Head of caudate nucleus (tissue), 42 donors: ENCODE results near the gene NXPE2.
"Not testable (repeated sequence)": the region's sequence is repeated elsewhere in the genome, so short reads cannot be mapped to it uniquely, and the experiment has no call there.

Experiments
- DNase-seq, 42 donors: peaks; one replicate each; pipeline versions ENCODE4 v3.0.0 to v3.0.0-alpha.2; 2020 to 2021; ENCODE audit warnings: mixed read lengths in 7 of 42
- intact Hi-C: fragments of 100-400 bp; cut with DNase I; formaldehyde crosslinking; loops from one replicate; pipeline ENCODE4 v1.15.0; 2022

Gene NXPE2

DNA sequence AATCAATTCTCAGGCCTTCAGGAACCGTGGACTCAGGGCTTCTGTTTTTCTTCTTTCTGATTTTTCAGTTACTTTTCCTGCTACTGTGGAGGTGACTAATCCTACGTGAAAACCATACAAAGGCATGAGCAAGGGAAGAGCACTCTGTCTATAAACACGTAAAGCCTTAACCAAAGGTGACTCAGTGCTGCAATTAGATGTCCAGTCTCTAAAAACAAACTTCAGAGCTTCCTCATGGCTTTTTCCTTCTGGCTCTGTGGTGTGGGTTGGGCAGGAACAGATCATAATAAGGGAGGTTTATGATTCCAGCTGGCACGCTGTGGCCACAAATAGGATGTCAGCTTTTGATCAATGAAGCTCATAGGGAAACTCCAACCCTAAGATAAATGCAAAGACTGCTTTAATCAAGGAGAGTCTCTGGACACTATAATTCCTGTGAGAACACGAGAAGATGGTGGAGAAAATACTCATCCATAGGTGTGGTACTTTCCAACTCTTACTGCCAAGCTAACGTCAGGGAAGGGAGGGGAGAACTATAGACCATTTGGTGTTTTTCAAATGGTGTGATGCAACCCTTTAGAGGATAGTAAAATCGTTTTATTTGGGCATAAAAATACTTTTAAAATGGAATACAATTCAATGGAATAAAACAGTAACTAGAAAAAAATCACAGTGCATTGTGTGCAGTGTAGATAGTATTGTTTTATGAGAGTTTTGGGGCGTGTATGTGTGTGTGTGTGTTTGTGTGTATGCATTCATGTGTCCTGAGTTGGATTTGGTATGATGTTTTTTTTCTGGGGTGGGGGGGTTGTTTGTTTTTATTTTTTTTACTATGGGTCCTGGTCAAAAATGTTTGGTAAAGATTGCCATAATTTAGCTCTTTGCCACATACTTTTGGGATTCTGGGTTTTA is at the start of gene NXPE2:
Gene NXPE2, plus strand, starts transcription at position 403 of the 912 bp plus-strand sequence. Its CDS starts 49 bp downstream, at position 452.
- no peak for DNase-seq
- intact Hi-C loops = no loop called here

DNA sequence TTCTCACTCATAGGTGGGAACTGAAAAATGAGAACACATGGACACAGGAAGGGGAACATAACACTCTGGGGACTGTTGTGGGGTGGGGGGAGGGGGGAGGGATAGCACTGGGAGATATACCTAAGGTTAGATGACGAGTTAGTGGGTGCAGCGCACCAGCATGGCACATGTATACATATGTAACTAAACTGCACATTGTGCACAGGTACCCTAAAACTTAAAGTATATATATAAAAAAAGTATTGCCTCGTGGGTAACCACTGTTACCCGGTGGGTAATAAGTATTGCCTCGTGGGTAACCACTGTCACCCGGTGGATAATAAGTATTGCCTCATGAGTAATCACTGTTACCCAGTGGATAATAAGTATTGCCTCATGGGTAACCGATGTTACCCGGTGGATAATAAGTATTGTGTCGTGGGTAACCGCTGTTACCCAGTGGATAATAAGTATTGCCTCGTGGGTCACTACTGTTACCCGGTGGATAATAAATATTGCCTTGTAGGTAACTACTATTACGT is 46.8 kb upstream of the NXPE2 start:
- intact Hi-C loops, DNase-seq: not testable (repeated sequence)

DNA sequence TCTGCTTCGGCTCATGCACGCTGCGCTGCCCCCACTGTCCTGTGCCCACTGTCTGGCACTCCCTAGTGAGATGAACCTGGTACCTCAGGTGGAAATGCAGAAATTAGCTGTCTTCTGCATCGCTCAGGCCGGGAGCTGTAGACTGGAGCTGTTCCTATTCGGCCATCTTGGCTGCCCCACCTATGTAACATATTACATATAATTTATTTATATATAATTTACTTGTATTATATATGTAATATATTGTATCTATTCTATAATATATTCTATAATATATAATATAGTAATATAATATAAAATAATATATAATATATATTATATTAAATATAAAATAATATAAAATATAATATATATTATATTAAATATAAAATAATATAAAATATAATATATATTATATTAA is 38.9 kb upstream of the NXPE2 start:
- intact Hi-C loops = not testable (repeated sequence)

GRCh38 chr11:114650661-114651060 is 27.7 kb upstream of the NXPE2 start:
- no peak for DNase-seq
- intact Hi-C loops = no loop called here

More for the DNA sequence above, 38.9 kb upstream of the NXPE2 start:
- DNase-seq = peak in 1 of 42 donors; percentile 2

DNA sequence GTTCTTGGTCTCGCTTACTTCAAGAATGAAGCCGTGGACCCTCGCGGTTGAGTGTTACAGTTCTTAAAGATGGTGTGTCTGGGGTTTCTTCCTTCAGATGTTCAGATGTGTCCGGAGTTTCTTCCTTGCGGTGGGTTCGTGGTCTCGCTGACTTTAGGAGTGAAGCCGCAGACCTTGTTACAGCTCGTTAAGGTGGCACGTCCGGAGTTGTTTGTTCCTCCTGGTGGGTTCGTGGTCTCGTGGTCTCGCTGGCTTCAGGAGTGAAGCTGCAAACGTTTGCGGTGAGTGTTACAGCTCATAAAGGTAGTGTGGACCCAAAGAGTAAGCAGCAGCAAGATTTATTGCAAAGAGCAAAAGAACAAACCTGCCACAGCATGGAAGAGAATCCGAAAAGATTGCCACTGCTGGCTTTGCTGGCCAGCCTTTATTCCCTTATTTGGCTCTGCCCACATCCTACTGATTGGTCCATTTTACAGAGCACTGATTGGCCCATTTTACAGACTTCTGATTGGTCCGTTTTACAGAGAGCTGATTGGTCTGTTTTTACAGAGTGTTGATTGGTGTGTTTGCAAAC is 27.1 kb upstream of the NXPE2 start:
- no peak for DNase-seq

GRCh38 chr11:114653148-114653547 is 25.2 kb upstream of the NXPE2 start:
- intact Hi-C loops = no loop called here
- DNase-seq = no peak

More for the DNA sequence above, 27.1 kb upstream of the NXPE2 start:
- intact Hi-C loops = no loop called here

GRCh38 chr11:114664641-114665040 is 13.7 kb upstream of the NXPE2 start:
- no peak for DNase-seq
- intact Hi-C loops = no loop called here

DNA sequence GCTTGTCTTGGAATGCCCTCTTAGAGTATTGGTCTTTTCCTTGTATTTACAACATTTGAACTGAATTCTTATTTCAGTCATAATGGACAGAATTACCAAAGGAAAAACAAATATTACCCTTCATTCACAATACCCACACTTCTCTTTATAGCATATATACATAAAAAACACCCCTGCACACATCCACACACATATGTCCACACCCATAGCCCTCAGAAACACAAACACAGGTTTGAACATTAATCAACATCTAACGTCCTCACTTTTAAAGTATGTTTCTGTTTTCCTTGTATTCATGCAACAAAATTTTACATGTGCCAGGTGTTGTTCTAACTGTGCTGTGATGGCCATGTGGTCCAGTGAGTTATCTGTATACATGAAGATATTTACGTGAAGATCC is 11.6 kb upstream of the NXPE2 start:
- no peak for DNase-seq
- intact Hi-C loops = no loop called here

- intact Hi-C loops = no loop called here
These were observed 10.2 kb upstream of the NXPE2 start for GRCh38 chr11:114668109-114668508.

DNA sequence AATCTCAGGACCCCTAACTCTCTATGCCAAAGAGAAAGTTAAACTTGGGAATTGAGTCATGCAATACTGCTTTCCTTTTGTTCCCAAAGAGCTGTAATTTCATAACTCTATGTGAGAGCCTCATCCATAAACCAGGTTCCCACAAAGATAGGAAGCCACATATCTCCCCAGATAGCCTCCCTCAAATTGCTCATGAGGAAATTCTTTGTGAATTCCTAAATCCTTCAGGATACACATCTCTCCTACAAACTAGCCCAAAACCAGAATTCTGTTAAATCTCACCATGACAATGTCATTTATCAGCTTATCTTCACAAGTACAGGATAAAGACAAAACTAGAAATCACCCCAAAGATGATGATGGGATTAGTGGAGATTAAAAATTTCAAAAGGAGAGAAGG is 4.7 kb upstream of the NXPE2 start:
- no peak for DNase-seq
- intact Hi-C loops = no loop called here

More at GRCh38 chr11:114668109-114668508, 10.2 kb upstream of the NXPE2 start:
- DNase-seq = no peak

DNA sequence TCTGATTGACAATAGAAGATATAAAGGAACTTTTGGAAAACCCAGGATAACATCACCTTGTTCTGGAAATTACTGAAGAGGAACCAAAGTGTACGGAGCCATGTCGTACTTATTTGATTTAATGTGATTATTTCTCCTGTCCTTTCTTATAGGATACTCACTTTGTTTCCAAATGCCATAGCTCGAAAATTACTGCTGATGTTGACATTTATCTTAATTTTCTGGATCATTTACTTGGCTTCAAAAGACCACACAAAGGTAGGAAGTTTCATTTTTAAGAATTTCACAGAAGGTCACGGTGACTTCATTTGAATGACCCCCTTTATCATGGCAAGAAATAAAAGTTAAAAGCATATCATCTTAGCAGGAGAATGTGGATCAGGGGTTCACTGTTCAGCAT is 1.2 kb downstream of the NXPE2 start:
- intact Hi-C loops = no loop called here

GRCh38 chr11:114683007-114683406 is 4.7 kb downstream of the NXPE2 start:
- intact Hi-C loops = no loop called here
- DNase-seq = no peak

More for the DNA sequence above, 1.2 kb downstream of the NXPE2 start:
- DNase-seq = no peak

DNA sequence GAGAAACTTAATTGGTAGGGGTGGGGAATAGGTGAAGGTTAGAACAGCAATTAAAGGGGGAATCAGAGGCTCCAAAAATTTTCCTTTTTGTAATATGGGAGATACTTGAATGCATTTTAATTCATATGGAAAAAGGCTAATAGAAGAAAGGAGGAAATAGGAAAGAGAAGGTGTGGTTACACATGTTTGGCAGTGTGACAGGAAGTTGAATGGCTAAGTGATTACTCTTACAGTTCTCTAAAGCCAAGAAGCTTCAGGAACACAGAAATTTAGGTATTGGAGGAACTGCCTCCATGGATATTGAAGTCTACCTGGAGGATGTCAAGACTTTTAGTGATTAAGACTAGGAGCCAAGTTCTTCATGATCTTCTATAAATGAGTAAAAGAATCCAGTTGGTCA is 6.3 kb downstream of the NXPE2 start:
- intact Hi-C loops = no loop called here
- DNase-seq = no peak

DNA sequence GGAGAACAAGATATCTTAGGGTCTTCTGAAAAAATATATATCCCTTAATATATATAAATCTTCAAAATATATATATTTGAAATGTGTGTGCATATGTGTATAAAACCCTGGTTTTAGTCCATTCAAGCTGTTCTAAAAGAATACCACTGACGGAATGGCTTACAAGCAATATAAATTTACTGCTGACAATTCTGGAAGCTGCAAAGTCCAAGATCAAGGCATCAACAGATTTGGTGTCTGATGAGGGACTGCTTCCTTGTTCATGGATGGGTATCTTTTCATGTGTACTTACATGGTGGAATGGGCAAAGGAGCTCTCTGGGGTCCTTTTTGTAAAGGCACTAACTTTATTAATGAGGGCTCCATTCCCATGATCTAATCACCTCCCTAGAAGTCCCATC is 6.8 kb downstream of the NXPE2 start:
- DNase-seq = no peak
- intact Hi-C loops = no loop called here

- no peak for DNase-seq
- intact Hi-C loops = no loop called here
These were observed 27.1 kb downstream of the NXPE2 start for GRCh38 chr11:114705280-114706024.

DNA sequence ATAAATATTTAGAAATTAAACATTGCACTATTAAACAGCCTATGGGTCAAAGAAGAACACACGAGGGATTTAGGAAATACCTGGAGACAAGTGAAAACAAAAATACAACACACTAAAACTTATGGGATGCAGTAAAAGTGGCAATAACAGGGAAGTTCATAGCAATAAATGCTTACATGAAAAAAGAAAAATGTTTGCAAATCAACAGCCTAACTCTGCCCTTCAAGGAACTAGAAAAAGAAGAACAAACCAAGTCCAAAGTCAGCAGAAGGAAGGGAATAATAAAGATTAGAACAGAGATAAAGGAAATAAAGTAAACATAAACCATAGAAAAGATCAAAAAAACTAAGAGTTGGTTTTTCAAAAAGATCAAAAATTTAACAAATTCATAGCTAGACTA is 31.6 kb downstream of the NXPE2 start:
- intact Hi-C loops = no loop called here
- DNase-seq = no peak

- no peak for DNase-seq
- intact Hi-C loops = no loop called here
These were observed 35.4 kb downstream of the NXPE2 start for GRCh38 chr11:114713756-114714155.

DNA sequence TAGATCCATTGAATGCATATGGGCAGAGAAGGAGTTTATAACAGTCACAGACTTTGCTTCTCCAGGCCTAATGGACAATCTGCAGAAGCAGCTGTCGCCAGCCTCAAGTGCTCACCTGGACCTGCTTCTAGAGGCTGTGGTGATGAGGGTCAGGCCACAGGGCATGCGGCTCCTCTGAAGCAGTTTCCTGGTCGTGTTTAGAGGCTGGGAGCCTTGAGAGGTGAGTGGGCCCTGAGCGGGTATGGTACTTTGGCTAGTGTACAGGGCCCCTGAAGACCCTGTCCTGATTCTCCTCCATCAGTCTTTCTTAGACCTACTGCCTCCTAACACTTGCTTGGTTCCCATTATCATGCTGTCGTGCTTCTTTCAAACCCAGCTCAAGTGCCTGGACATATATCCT is 41.2 kb downstream of the NXPE2 start:
- intact Hi-C loops = no loop called here
- DNase-seq = no peak

- no peak for DNase-seq
- intact Hi-C loops = no loop called here
These were observed 46.7 kb downstream of the NXPE2 start for GRCh38 chr11:114724916-114725524.
